PC-9 (cell line): ENCODE measurements around the gene SCNM1.

ENCODE experiments used
- CTCF ChIP-seq: fragments of 200-600 bp; sonication (generic); conservative IDR thresholded peaks from 2 replicates; pipeline ENCODE4 v1.6.1; 2017; ENCODE audit warnings: mixed run types, antibody characterized with exemption, mild to moderate bottlenecking, moderate library complexity
- EZH2 ChIP-seq: fragments of 200-600 bp; sonication (generic); IDR thresholded peaks from 2 replicates; pipeline ENCODE4 v1.8.0; 2017; ENCODE audit warnings: antibody characterized with exemption, low read depth

GRCh38 chr1:151193304-151193703 lies 27.4 kb downstream of the SCNM1 start:
- TF ChIP-seq CTCF (no peak), EZH2 (no peak)
